Loucy (cell line): ENCODE measurements around the gene GNA12.

Experiments
- H2AFZ ChIP-seq: fragments of 200-600 bp; sonication (generic); 2 replicates; pipeline ENCODE4 v1.6.0; 2016; ENCODE audit warnings: antibody characterized with exemption, mild to moderate bottlenecking, low read length, moderate library complexity
- H3F3A ChIP-seq: fragments of 200-600 bp; 2 replicates; pipeline ENCODE4 v1.6.0; 2016; ENCODE audit warnings: antibody characterized with exemption, low read depth, mild to moderate bottlenecking
- H3K27me3 ChIP-seq: fragments of 200-600 bp; sonication (generic); 2 replicates; pipeline ENCODE4 v1.6.1; 2014; ENCODE audit warnings: low read length, mild to moderate bottlenecking; ENCODE audit not compliant: insufficient read depth, poor library complexity, severe bottlenecking
- H3K36me3 ChIP-seq: fragments of 200-600 bp; sonication (generic); 2 replicates; pipeline ENCODE4 v1.6.1; 2016; ENCODE audit warnings: low read length; ENCODE audit not compliant: insufficient read depth
- H3K4me1 ChIP-seq: fragments of 200-600 bp; sonication (generic); 2 replicates; pipeline ENCODE4 v1.5.1; 2014; ENCODE audit warnings: low read length, mild to moderate bottlenecking; ENCODE audit not compliant: insufficient read depth, poor library complexity, severe bottlenecking
- H3K4me2 ChIP-seq: fragments of 200-600 bp; sonication (generic); 2 replicates; pipeline ENCODE4 v1.6.0; 2014; ENCODE audit warnings: antibody characterized with exemption, low read length, low read depth, mild to moderate bottlenecking; ENCODE audit not compliant: poor library complexity, severe bottlenecking
- H3K4me3 ChIP-seq: fragments of 200-600 bp; sonication (generic); 2 replicates; pipeline ENCODE4 v1.5.1; 2014; ENCODE audit warnings: low read length, mild to moderate bottlenecking, mixed read lengths; ENCODE audit not compliant: poor library complexity, severe bottlenecking
- H3K79me2 ChIP-seq: fragments of 200-600 bp; sonication (generic); 2 replicates; pipeline ENCODE4 v1.6.1; 2014; ENCODE audit warnings: low read length; ENCODE audit not compliant: insufficient read depth
- H3K9ac ChIP-seq: fragments of 200-600 bp; sonication (generic); 2 replicates; pipeline ENCODE4 v1.6.0; 2014; ENCODE audit warnings: mild to moderate bottlenecking, low read depth, low read length, moderate library complexity; ENCODE audit not compliant: poor library complexity, severe bottlenecking
- H3K9me2 ChIP-seq: fragments of 200-600 bp; sonication (generic); replicated peaks from 2 replicates; pipeline ENCODE4 v1.6.1; 2016; ENCODE audit warnings: low read depth, low read length, mixed read lengths
- H3K9me3 ChIP-seq: fragments of 200-600 bp; sonication (generic); 2 replicates; pipeline ENCODE4 v1.6.1; 2014; ENCODE audit warnings: mild to moderate bottlenecking, antibody characterized with exemption, low read length, low read depth; ENCODE audit not compliant: insufficient read depth
- H4K20me1 ChIP-seq: fragments of 200-600 bp; sonication (generic); 2 replicates; pipeline ENCODE4 v1.6.0; 2014; ENCODE audit warnings: antibody characterized with exemption, low read length, mild to moderate bottlenecking; ENCODE audit not compliant: insufficient read depth, poor library complexity, severe bottlenecking
- CTCF ChIP-seq: fragments of 200-600 bp; sonication (generic); conservative IDR thresholded peaks from 2 replicates; pipeline ENCODE4 v1.5.1; 2014; ENCODE audit warnings: mild to moderate bottlenecking, antibody characterized with exemption, low read length
- EZH2phosphoT487 ChIP-seq: fragments of 200-600 bp; IDR thresholded peaks from 2 replicates; pipeline ENCODE4 v1.6.1; 2018; ENCODE audit warnings: antibody characterized with exemption, mild to moderate bottlenecking, moderate library complexity, borderline replicate concordance

The GNA12 gene

GRCh38 chr7:2720024-2720423 lies 124.1 kb downstream of the GNA12 start:
- Histone ChIP-seq H3K9me2 (no peaks in the 10 kb centered on the region), H3K36me3 (peaks cover 6% of the 10 kb centered on the region; the same call in 1 of the 2 replicates), H3K79me2 (peaks cover 11% of the 10 kb centered on the region; the same call in 1 of the 2 replicates), H4K20me1 (no peaks in the 10 kb centered on the region), H3K4me2 (no peak overlapping the region), H3K27me3 (no peaks in the 10 kb centered on the region), H3K4me1 (peaks cover 71% of the 10 kb centered on the region), H3K4me3 (no peak overlapping the region), H3K9ac (peak overlapping the region; percentile 37), H3K9me3 (no peaks in the 10 kb centered on the region), H2AFZ (no peak overlapping the region), H3F3A (no peaks in the 10 kb centered on the region)
- TF ChIP-seq CTCF (no peak), EZH2phosphoT487 (no peak)

- Histone ChIP-seq H3K4me1 (peaks cover 82% of the 10 kb centered on the region), H3K9me2 (no peaks in the 10 kb centered on the region), H4K20me1 (no peaks in the 10 kb centered on the region), H3F3A (no peaks in the 10 kb centered on the region), H3K36me3 (peaks cover 6% of the 10 kb centered on the region; the same call in 1 of the 2 replicates), H3K4me3 (no peak overlapping the region), H2AFZ (no peak overlapping the region), H3K79me2 (peaks cover 11% of the 10 kb centered on the region; the same call in 1 of the 2 replicates), H3K9ac (no peak overlapping the region), H3K4me2 (peak overlapping the region; percentile 54), H3K27me3 (no peaks in the 10 kb centered on the region), H3K9me3 (no peaks in the 10 kb centered on the region)
- TF ChIP-seq CTCF (peak; percentile 78), EZH2phosphoT487 (no peak)
Measured at GRCh38 chr7:2719007-2719406, 125.1 kb downstream of the GNA12 start.

- no peaks in the 10 kb centered on the region for H4K20me1 ChIP-seq
- H3K36me3 ChIP-seq = peaks cover 6% of the 10 kb centered on the region; the same call in 1 of the 2 replicates
- peak overlapping the region; percentile 54 for H3K4me2 ChIP-seq
- no peaks in the 10 kb centered on the region for H3K9me3 ChIP-seq
- H2AFZ ChIP-seq = no peak overlapping the region
- H3K9ac ChIP-seq = peak overlapping the region; percentile 40
- no peak for TF ChIP-seq CTCF
- TF ChIP-seq EZH2phosphoT487 = no peak
- no peaks in the 10 kb centered on the region for H3K27me3 ChIP-seq
- no peak overlapping the region for H3K4me3 ChIP-seq
- no peaks in the 10 kb centered on the region for H3K9me2 ChIP-seq
- H3K4me1 ChIP-seq = peaks cover 86% of the 10 kb centered on the region
- H3K79me2 ChIP-seq = peaks cover 11% of the 10 kb centered on the region; the same call in 1 of the 2 replicates
- no peaks in the 10 kb centered on the region for H3F3A ChIP-seq
Measured at GRCh38 chr7:2718296-2718965, 125.7 kb downstream of the GNA12 start.
